Skeletal muscle tissue (tissue), 4 donors: ENCODE results near the gene ZFR2. TPM values are rescaled to one million over a fixed set of nuclear protein-coding genes. Genes with fewer than 3 reads are reported as not detected.

Experiments used
- H3K27ac ChIP-seq: one replicate; pipeline ENCODE4 v1.7.0; 2013; ENCODE audit warnings: mild to moderate bottlenecking, low read depth, low read length, inconsistent platforms
- H3K27me3 ChIP-seq, 3 donors: one replicate each; pipeline ENCODE4 v1.7.0; 2013; ENCODE audit warnings: low read length in 3 of 3; ENCODE audit not compliant: control insufficient read depth in 3 of 3, insufficient read depth in 3 of 3
- H3K36me3 ChIP-seq, 3 donors: one replicate each; pipeline ENCODE4 v1.7.0; 2013; ENCODE audit warnings: low read length in 3 of 3; ENCODE audit not compliant: control insufficient read depth in 3 of 3, insufficient read depth in 3 of 3
- H3K4me1 ChIP-seq, 3 donors: one replicate each; pipeline ENCODE4 v1.7.0; 2013; ENCODE audit warnings: low read length in 3 of 3, mild to moderate bottlenecking in 3 of 3; ENCODE audit not compliant: control insufficient read depth in 3 of 3, insufficient read depth in 3 of 3
- H3K4me3 ChIP-seq, 3 donors: one replicate each; pipeline ENCODE4 v1.7.0; 2013; ENCODE audit warnings: low read length in 3 of 3
- H3K9ac ChIP-seq, 3 donors: one replicate each; pipeline ENCODE4 v1.7.0; 2013; ENCODE audit warnings: low read length in 3 of 3, mild to moderate bottlenecking in 3 of 3, moderate library complexity in 2 of 3, low read depth in 1 of 3
- H3K9me3 ChIP-seq, 3 donors: one replicate each; pipeline ENCODE4 v1.7.0; 2013; ENCODE audit warnings: low read length in 3 of 3; ENCODE audit not compliant: control insufficient read depth in 3 of 3
- total RNA-seq: library from RNA; depleted of rRNA; stranded (reverse); fragments of >200 nt; gene quantifications from one replicate; pipeline ENCODE4 v1.2.3, GENCODE V29; 2014
- donor health status: Osteomylitis.

ZFR2 gene
- total RNA-seq, 1 donor from 2014 or later: not detected

DNA sequence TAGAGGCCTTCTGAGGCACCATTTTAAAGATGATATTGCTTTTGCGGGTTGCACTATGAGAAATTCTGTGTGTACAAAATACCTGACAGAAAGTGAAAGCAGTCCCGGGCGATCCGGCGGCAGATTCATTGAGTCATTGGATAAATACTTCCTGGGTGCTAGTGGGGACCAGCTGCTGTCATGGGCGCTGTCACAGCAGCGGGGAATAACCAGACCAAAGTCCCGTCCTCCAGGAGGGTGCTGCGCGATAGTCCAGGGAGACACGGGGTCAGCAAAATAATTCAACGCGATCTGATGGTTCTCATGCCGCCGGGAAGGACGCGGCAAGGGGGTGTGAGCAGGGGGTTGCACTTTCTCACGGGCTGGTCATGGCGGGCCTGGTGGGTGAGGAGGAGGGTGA, 13.5 kb downstream of the ZFR2 start:
- Histone ChIP-seq H3K36me3 (no peaks in the 10 kb centered on the region), H3K4me3 (no peak overlapping the region), H3K9me3 (peaks cover 2 to 15% (median 7%) of the 10 kb centered on the region in 3 donors), H3K9ac (no peak overlapping the region), H3K4me1 (no peaks in the 10 kb centered on the region), H3K27me3 (no peaks in the 10 kb centered on the region), H3K27ac (no peak overlapping the region)

DNA sequence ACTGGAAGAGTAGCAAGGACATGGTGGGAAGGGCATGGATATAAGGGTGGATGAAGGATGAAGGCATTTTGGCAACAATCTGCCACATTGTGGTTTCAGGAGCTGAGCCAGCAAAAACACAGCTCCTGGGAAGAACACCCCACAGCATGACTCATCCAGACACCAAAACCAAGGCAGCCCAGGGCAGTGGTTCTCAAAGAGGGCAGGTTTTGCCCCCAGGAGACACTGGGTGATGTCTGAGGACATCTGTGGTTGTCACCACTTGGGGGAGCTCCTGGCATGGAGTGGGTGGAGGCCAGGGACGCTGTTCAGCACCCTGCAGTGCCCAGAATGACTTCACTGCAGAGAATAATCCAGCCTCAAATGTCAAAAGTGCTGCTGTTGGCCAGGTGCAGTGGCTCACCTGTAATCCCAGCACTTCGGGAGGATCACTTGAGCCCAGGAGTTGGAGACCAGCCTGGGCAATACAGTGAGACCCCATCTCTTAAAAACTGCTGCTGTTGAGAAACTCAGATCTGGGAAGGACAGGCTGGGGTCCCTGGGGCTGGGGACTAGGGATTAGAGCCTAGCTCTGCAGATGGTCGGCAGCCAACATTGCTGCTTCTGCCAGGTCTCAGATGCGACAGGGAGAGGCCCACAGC, 16.1 kb downstream of the ZFR2 start:
- Histone ChIP-seq H3K27ac (no peak overlapping the region), H3K9me3 (peaks cover 2 to 15% (median 7%) of the 10 kb centered on the region in 3 donors), H3K4me3 (no peak overlapping the region), H3K36me3 (no peaks in the 10 kb centered on the region), H3K9ac (no peak overlapping the region), H3K27me3 (peaks cover 0 to 15% (median 5%) of the 10 kb centered on the region in 3 donors), H3K4me1 (no peaks in the 10 kb centered on the region)

DNA sequence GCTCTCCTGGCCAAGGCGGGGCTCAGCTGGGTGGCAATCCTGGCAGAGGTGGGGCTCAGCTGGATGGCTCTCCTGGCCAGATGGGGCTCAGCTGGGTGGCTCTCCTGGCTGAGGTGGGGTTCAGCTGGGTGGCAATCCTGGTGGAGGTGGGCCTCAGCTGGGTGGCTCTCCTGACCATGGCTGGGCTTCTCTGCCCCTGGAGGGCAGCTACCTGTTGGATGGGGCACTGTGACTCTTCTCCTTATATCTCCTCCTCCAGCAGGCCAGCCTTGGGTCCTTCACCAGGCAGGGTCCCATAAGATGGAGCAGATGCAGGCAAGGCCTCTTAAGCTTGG, 16.7 kb downstream of the ZFR2 start:
- Histone ChIP-seq H3K27me3 (peaks cover 0 to 17% (median 5%) of the 10 kb centered on the region in 3 donors), H3K27ac (no peak overlapping the region), H3K9ac (no peak overlapping the region), H3K36me3 (no peaks in the 10 kb centered on the region), H3K9me3 (peaks cover 2 to 15% (median 7%) of the 10 kb centered on the region in 3 donors), H3K4me3 (no peak overlapping the region), H3K4me1 (no peaks in the 10 kb centered on the region)

DNA sequence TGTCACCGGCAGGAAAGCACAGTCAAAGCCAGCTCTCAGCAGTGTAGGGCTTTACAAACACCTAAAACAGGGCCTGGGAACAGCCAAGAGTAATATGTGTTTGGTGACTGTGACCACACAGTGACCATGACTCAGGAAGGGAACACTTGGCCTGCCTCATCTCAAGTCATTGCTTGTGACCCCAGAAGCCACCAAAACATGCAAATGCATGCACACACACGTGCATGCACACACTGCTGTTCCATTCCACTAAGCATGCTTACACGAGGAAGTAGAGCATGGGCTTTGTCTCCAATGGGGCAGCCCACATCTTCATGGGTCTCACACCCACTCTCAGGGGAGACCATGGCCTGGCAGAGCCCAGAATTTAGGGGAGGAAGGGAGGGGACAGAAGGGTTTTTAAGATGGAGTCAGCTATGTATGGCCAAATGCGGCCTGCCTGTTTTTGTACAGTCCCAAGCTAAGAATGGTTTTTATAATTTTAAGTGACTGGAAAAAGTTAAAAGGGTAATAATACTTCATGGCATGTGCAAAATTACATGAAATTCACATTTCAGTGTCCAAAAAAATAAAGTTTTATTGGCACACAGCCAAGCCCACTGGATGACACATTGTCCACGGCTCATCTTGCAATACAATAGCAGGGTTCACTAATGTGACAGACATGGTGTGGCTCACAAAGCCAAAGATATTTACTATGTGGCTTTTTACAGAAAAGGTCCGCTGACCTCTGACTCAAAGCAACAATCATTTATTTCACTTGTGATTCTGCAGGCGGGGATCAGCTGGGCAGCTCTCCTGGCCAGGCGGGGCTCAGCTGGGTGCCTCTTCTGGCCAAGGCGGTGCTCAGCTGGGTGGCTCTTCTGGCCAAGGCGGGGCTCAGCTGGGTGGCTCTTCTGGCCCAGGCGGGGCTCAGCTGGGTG, 17.3 kb downstream of the ZFR2 start:
- Histone ChIP-seq H3K27me3 (peaks cover 0 to 17% (median 5%) of the 10 kb centered on the region in 3 donors), H3K27ac (no peak overlapping the region), H3K4me1 (no peaks in the 10 kb centered on the region), H3K36me3 (no peaks in the 10 kb centered on the region), H3K4me3 (no peak overlapping the region), H3K9me3 (peaks cover 2 to 17% (median 7%) of the 10 kb centered on the region in 3 donors), H3K9ac (no peak overlapping the region)

DNA sequence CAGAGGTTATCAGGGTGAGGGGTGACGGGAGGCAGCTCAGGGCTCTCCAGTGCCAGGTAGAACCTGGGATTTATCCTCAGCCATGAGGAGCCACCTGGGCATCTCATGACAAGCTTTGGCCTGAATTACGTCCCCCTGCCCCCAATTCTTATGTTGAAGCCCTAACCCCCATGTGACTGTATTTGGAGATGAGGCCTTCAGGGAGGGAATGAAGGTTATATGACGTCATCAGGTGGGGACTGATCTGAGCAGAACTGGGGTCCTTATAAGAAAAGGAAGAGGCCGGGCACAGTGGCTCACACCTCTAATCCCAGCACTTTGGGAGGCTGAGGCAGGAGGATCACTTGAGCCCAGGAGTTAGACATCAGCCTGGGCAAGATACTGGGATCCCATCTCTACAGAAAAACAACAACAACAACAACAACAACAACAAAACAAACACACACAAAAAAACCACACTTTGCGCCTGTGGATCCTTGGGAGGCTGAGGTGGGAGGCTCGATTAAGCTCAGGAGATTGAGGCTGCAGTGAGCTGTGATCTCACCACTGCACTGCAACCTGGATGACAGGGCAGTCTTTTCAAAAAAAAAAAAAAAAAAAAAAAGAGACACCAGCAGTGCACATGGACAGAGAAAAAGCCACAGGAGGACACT, 18.4 kb downstream of the ZFR2 start:
- Histone ChIP-seq H3K9me3 (peaks cover 2 to 17% (median 7%) of the 10 kb centered on the region in 3 donors), H3K4me1 (no peaks in the 10 kb centered on the region), H3K27ac (no peak overlapping the region), H3K36me3 (no peaks in the 10 kb centered on the region), H3K4me3 (no peak overlapping the region), H3K9ac (no peak overlapping the region), H3K27me3 (peaks cover 0 to 17% (median 5%) of the 10 kb centered on the region in 3 donors)

DNA sequence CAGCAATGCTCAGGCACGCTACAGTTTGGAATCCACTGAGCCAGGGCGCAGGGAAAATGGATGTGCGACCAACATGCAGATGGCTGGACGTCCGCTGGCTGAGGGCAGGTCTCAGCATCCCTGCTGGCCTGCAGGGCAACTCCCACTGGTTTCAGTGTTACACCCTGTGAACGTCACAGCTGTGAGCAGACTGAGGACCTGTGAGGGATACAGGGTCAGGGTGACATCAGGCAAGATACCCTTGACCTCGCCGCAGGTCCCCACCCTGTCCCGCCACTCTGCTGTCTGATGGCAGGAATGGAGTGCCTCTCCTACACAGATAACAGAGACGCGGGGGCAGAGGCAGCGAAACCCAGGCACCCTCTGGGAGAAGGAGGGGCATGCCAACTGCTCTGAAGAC, 19.1 kb downstream of the ZFR2 start:
- Histone ChIP-seq H3K9ac (no peak overlapping the region), H3K27me3 (peaks cover 0 to 19% (median 5%) of the 10 kb centered on the region in 3 donors), H3K4me3 (no peak overlapping the region), H3K4me1 (no peaks in the 10 kb centered on the region), H3K36me3 (no peaks in the 10 kb centered on the region), H3K27ac (no peak overlapping the region), H3K9me3 (peaks cover 2 to 17% (median 7%) of the 10 kb centered on the region in 3 donors)

DNA sequence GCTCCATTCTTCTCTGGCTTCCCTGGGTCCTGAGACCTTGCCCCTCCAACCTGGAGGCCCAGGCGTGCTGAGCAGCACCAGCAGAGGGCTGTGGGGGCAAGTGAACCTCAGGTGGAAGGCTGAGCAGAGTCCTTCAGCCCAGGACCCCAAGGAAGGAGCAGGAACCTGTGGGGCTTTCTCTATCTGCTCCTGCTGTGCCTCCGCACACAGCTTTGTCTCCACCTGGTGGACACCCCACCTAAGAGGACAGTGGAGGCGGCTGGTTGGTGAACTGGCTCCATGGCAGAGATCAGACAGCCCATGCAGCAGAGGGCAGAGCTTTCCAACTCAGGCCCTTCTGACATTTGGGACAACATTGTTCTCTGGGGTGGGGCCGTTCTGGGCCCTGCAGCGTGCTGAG, 19.7 kb downstream of the ZFR2 start:
- Histone ChIP-seq H3K36me3 (no peaks in the 10 kb centered on the region), H3K9me3 (peaks cover 2 to 17% (median 7%) of the 10 kb centered on the region in 3 donors)

DNA sequence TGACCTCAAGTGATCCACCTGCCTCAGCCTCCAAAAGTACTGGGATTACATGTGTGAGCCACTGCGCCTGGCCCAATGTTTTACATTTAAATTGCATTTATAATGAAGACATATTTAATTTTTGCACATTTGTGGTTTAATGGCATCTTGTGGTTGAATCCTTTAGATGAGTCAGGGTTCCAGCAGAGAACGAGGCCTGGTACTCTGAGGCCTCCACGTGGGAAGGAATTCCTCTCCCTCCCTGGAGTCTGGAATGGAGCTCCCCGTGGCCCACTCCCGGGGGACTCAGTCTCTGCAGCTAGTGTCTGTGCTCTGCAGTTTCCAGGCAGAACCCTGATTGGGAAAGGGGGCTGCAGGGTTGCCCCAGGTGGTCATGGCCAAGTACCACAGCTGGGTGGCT, 24.2 kb downstream of the ZFR2 start:
- Histone ChIP-seq H3K9me3 (peaks cover 0 to 3% (median 0%) of the 10 kb centered on the region in 3 donors), H3K27me3 (peaks cover under 1 to 20% (median 9%) of the 10 kb centered on the region in 3 donors), H3K9ac (no peak overlapping the region), H3K36me3 (no peaks in the 10 kb centered on the region), H3K4me1 (no peaks in the 10 kb centered on the region), H3K4me3 (no peak overlapping the region), H3K27ac (no peak overlapping the region)

More for the DNA sequence above, 19.7 kb downstream of the ZFR2 start:
- Histone ChIP-seq H3K4me1 (no peaks in the 10 kb centered on the region), H3K9ac (no peak overlapping the region), H3K27ac (no peak overlapping the region), H3K27me3 (peaks cover 0 to 21% (median 5%) of the 10 kb centered on the region in 3 donors), H3K4me3 (no peak overlapping the region)

DNA sequence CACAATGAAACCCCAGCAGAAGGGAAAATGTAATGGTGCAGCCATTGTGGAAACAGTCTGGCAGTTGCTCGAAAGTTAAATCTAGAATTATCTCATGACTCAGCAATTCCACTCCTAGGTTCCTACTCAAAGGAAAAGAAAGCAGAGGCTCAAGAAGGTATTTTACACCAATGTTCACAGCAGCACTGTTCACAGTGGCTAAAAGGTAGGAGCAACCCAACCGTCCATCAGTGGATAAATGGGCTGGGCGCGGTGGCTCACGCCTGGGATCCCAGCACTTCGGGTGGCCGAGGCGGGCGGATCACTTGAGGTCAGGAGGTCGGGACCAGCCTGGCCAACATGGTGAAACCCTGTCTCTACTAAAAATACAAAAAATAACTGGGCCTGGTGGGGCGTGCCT, 25.9 kb downstream of the ZFR2 start:
- Histone ChIP-seq H3K27me3 (peaks cover 13 to 18% (median 15%) of the 10 kb centered on the region in 3 donors), H3K9ac (no peak overlapping the region), H3K27ac (no peak overlapping the region), H3K36me3 (no peaks in the 10 kb centered on the region), H3K9me3 (peaks cover 0 to 3% (median 0%) of the 10 kb centered on the region in 3 donors), H3K4me3 (no peak overlapping the region), H3K4me1 (no peaks in the 10 kb centered on the region)
